Fibroblast of lung (primary cell): Measurements from ENCODE around the gene GOT2. TPM values are rescaled to one million over a fixed set of nuclear protein-coding genes. Genes with fewer than 3 reads are reported as not detected.
"Not testable (repeated sequence)": the region's sequence is repeated elsewhere in the genome, so short reads cannot be mapped to it uniquely, and the experiment has no call there.

Source experiments
- DNase-seq, 2 donors: peaks; one replicate each; pipeline versions ENCODE4 v3.0.0 to v3.0.0-alpha.2; 2010; ENCODE audit warnings: low read depth in 2 of 2
- H2AFZ ChIP-seq: 2 replicates; pipeline ENCODE4 v1.5.1; 2012; ENCODE audit warnings: low read length, control low read depth, inconsistent platforms
- H3K27ac ChIP-seq: 2 replicates; pipeline ENCODE4 v1.5.1; 2011; ENCODE audit warnings: low read length, control low read depth; ENCODE audit not compliant: insufficient read depth
- H3K27me3 ChIP-seq: 2 replicates; pipeline ENCODE4 v1.5.1; 2011; ENCODE audit warnings: mild to moderate bottlenecking, low read length; ENCODE audit not compliant: control insufficient read depth, insufficient read depth
- H3K36me3 ChIP-seq: 2 replicates; pipeline ENCODE4 v1.5.1; 2011; ENCODE audit warnings: low read length; ENCODE audit not compliant: control insufficient read depth, insufficient read depth
- H3K4me1 ChIP-seq: 2 replicates; pipeline ENCODE4 v1.5.1; 2011; ENCODE audit warnings: low read length; ENCODE audit not compliant: control insufficient read depth, insufficient read depth; ENCODE audit errors: extremely low read depth
- H3K4me2 ChIP-seq: 2 replicates; pipeline ENCODE4 v1.5.1; 2011; ENCODE audit warnings: low read length, control low read depth; ENCODE audit not compliant: insufficient read depth; ENCODE audit errors: extremely low read depth
- H3K4me3 ChIP-seq, 4 experiments: fragments of 200-600 bp in 1 of 4; sonication (generic) in 1 of 4; replicated peaks in 1 of 4; 2 replicates each; pipeline ENCODE4 v1.5.1; 2011 to 2016; ENCODE audit warnings: low read length in 4 of 4, low read depth in 3 of 4, mild to moderate bottlenecking in 3 of 4, control low read depth in 2 of 4, inconsistent platforms in 1 of 4, mixed read lengths in 1 of 4; ENCODE audit not compliant: insufficient read depth in 1 of 4; ENCODE audit errors: control extremely low read depth in 1 of 4
- H3K79me2 ChIP-seq: 2 replicates; pipeline ENCODE4 v1.5.1; 2012; ENCODE audit warnings: mild to moderate bottlenecking, low read length, inconsistent platforms; ENCODE audit not compliant: control insufficient read depth, insufficient read depth
- H3K9ac ChIP-seq: 2 replicates; pipeline ENCODE4 v1.5.1; 2011; ENCODE audit warnings: mild to moderate bottlenecking, low read length, control low read depth; ENCODE audit not compliant: insufficient read depth
- H3K9me3 ChIP-seq: 2 replicates; pipeline ENCODE4 v1.5.1; 2012; ENCODE audit warnings: low read depth, low read length; ENCODE audit not compliant: control insufficient read depth, insufficient read depth
- H4K20me1 ChIP-seq: 2 replicates; pipeline ENCODE4 v1.5.1; 2011; ENCODE audit warnings: low read length; ENCODE audit not compliant: control insufficient read depth, insufficient read depth; ENCODE audit errors: extremely low read depth
- CTCF ChIP-seq, 2 donors: IDR thresholded peaks in 1 of 2; conservative IDR thresholded peaks in 1 of 2; 1 replicate in 1 of 2; 2 replicates in 1 of 2; pipeline ENCODE4 v1.5.1; 2011 to 2012; ENCODE audit warnings: low read length in 2 of 2, control low read depth in 1 of 2, inconsistent platforms in 1 of 2, low read depth in 1 of 2, mild to moderate bottlenecking in 1 of 2
- EZH2 ChIP-seq: IDR thresholded peaks from 2 replicates; pipeline ENCODE4 v1.5.1; 2012; ENCODE audit warnings: low read length, control low read depth, mild to moderate bottlenecking; ENCODE audit errors: missing control alignments
- polyA plus RNA-seq, 2 donors: library from polyadenylated mRNA; depleted of rRNA in 1 of 2; stranded (reverse) in 1 of 2; unstranded in 1 of 2; fragments of >200 nt; gene quantifications; 2 replicates each; pipeline ENCODE4 v1.2.1, GENCODE V29; 2011 to 2012; ENCODE audit warnings: missing spikeins in 1 of 2
- total RNA-seq: library from RNA; depleted of rRNA; stranded (reverse); fragments of >200 nt; gene quantifications from 2 replicates; pipeline ENCODE4 v1.2.1, GENCODE V29; 2014

The GOT2 gene
- total and polyA plus RNA-seq, 2 donors (not counting 1 experiment from before 2014, with no cell fraction given), result 39.3 to 53.9 TPM

DNA sequence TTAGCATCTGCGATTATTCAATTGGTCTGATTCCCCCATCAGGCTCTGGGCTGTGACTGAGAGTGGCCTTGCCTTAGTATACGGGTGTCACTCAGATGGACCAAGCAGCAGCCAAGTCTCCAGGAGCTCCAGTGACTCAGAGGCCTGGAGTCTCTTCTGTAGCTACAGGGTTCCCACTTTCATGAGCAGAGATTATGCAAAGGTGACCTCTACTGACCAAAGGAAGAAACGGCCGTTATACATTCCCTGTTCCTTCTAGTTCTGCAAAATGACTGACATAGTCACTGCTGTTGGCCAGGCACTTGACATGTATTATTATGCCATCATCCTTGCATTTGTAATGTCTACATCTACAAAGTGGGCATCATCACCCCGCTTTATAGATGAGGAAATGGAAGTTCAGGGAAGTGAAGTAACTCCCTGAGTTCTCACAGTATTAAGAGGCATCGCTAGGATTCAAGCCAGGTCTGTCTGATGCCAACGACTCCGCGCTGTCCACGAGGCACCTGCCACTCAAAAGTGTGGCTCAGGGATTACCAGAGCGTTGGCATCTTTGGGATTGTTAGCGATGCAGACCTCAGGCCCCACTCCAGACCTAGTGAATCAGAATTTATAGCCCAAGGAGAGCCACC is 72.8 kb downstream of the GOT2 start:
- Histone ChIP-seq H3K79me2 (no peaks in the 10 kb centered on the region), H3K27me3 (no peaks in the 10 kb centered on the region), H3K27ac (no peak overlapping the region), H4K20me1 (no peaks in the 10 kb centered on the region), H3K4me3 (no peak overlapping the region), H2AFZ (no peak overlapping the region), H3K4me1 (no peaks in the 10 kb centered on the region), H3K9ac (no peak overlapping the region), H3K4me2 (no peak overlapping the region), H3K9me3 (no peaks in the 10 kb centered on the region), H3K36me3 (no peaks in the 10 kb centered on the region)
- TF ChIP-seq EZH2 (no peak), CTCF (conservative IDR thresholded peaks at IDR 0.05 in 1 of 2, IDR thresholded peaks at IDR 0.05 in 1 of 2; ENCODE audit: low read depth in 1 of 2, low read length in 2 of 2) (peak; percentile 58 to 71)
- DNase-seq, result peak; percentile 84 to 87

- not testable (repeated sequence) for H4K20me1 ChIP-seq, H2AFZ ChIP-seq, H3K9me3 ChIP-seq, H3K4me2 ChIP-seq, H3K36me3 ChIP-seq, H3K9ac ChIP-seq, DNase-seq, H3K79me2 ChIP-seq, H3K4me1 ChIP-seq, H3K27ac ChIP-seq, H3K27me3 ChIP-seq, H3K4me3 ChIP-seq
Observed at GRCh38 chr16:58659911-58660310, 74.2 kb downstream of the GOT2 start.

DNA sequence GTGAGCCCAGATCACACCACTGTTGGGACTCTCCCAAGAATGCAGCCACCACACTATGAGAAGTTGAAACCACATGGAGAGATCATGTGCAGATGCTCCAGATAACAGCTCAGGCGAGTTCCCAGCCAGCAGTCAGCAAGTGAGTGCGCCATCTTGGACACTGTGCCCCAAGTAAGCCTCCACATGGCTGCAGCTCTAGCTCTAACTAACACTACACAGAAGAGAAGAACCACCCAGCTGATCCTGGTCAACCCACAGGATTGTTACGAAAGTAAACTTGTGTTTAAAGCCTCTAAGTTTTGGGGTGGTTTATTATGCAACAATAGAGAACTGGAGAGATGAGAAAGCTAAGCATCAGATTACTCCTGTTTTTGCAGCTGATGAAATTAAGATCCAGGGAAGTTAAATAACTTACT is 75.3 kb downstream of the GOT2 start:
- peak; percentile 16 to 39 for DNase-seq
- H3K4me2 ChIP-seq, result no peak overlapping the region
- TF ChIP-seq EZH2 (no peak), CTCF (conservative IDR thresholded peaks at IDR 0.05 in 1 of 2, IDR thresholded peaks at IDR 0.05 in 1 of 2; ENCODE audit: low read depth in 1 of 2, low read length in 2 of 2) (no peak)
- no peaks in the 10 kb centered on the region for H4K20me1 ChIP-seq
- no peaks in the 10 kb centered on the region for H3K4me1 ChIP-seq
- H3K4me3 ChIP-seq, result no peak overlapping the region
- H3K9me3 ChIP-seq, result no peaks in the 10 kb centered on the region
- H3K27me3 ChIP-seq, result no peaks in the 10 kb centered on the region
- no peaks in the 10 kb centered on the region for H3K79me2 ChIP-seq
- no peak overlapping the region for H2AFZ ChIP-seq
- no peak overlapping the region for H3K27ac ChIP-seq
- no peaks in the 10 kb centered on the region for H3K36me3 ChIP-seq
- H3K9ac ChIP-seq, result no peak overlapping the region

Other genes starting within 250 kb of the GOT2 start
- gene NDRG4, start 234.2 kb downstream of the GOT2 start, total RNA-seq, result 1.8 and 5.1 TPM in 2 replicates
- gene NDRG4, start 234.2 kb downstream of the GOT2 start, polyA plus RNA-seq, result 4.0 and 8.3 TPM in 2 replicates
- gene SETD6, start 218.8 kb downstream of the GOT2 start, total RNA-seq, result 7.9 and 8.2 TPM in 2 replicates
- gene SETD6, start 218.8 kb downstream of the GOT2 start, polyA plus RNA-seq, result 6.3 and 7.2 TPM in 2 replicates
- gene CNOT1, start 104.5 kb downstream of the GOT2 start, total RNA-seq, result 103 and 162 TPM in 2 replicates
- gene CNOT1, start 104.5 kb downstream of the GOT2 start, polyA plus RNA-seq, result 59.0 and 98.2 TPM in 2 replicates
- 23.9 and 30.1 TPM in 2 replicates for gene SLC38A7, start 49.5 kb downstream of the GOT2 start, total RNA-seq
- gene SLC38A7, start 49.5 kb downstream of the GOT2 start, polyA plus RNA-seq, result 15.4 and 17.6 TPM in 2 replicates